CD4-positive, alpha-beta T cell treated with Interleukin-6 at 100 ng/mL for 8 hours (primary cell): Measurements from ENCODE around the gene CCDC68.

Source experiments
- DNase-seq: peaks from one replicate; pipeline ENCODE4 v3.0.0-alpha.2; 2020; ENCODE audit warnings: mixed read lengths, low spot score

Gene CCDC68

DNA sequence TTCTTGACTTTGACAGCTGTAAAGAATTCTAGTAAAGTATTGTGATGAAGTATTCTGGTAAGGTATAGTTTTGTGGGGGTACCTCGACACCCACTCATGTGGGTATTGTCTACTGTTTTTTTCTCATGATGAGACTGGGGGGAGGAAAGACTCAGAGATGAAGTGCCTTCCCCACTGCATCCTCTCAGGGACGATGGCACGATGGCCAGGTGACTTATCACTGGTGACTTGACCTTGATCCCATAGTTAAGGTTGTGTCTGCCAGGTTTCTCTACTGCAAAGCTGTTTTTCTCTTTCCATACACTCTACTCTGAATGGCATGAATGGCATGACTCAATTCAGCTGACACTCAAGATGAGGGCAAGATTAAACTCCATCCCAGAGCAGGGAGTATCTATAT is 936 bp upstream of the CCDC68 start:
- DNase-seq, result no peak

DNA sequence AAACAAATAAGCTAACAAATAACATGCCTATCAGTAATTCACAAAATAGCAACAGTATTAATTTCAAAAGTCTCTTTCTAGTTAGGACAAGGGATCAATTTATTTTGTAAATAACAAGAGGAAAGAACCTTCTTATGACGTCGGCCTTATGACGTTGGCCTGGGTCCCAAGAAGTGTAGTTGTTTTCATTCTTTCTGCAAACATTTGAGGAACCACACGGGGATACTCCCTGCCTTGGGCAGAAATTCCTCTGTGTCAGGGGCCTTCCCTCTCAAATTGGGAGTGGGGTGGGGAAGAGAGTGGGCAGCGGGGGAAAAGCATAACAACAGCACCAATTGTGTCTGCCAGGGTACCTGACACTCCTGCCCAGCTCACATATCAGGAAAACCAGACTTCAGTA is 1.3 kb downstream of the CCDC68 start:
- no peak for DNase-seq

DNA sequence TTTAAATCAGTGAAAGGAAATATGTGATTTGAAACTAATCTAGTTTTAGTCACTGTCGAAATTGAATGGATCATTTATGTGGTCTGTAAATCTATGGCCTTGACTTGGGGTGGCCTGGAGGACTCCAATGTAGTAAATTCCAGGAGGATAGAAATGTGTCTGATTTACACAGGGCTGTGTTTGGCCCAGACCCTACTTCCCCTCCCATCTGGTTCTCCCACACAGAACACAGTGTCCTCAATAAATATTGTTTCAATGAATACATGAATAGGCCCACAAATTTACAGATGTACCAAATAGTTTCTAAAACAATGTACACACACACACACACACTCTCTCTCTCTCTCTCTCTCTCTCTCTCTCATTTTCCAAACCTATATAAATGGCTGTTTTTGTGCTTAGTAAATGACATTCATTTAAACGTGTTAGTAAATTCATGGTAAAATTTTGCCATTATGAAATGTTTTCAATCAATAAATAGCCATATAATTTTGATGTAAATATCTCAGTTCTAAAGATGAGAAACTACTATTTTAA is 1.9 kb downstream of the CCDC68 start:
- DNase-seq, result no peak

DNA sequence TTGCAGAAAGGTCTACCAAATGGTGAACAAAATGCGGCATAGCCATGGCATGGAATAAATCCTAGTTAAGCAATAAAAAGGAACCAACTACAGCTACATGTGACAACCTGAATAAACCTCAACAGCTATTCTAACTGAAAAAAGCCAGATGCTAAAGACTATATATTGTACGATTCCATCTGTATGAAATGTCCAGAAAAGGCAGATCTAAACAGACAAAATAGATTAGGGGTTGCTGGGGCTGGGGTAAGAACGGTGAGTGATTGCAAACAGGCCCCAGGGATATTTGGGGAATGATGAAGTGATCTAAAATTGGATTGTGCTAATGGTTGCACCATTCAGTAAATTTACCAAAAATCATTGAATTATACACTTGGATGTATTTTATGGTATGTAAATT is 2.8 kb downstream of the CCDC68 start:
- no peak for DNase-seq

DNA sequence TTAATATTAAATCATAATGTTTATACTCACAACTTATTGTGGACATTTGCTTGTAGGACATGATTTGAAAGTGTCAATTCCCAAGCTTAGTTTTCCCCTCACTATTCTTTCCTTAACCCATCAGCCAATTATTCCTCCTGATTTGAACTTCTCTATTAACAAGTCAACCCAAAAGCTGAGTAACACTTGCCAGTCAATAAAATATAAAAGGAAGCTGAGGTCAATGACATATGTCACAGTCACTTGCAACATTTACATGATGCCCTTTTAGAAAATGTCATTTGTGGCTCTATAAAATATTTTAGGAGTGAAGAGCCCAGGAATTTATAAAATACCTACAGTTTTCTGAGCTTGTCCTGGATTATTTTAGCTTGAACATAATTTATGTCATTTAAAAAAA is 7.2 kb downstream of the CCDC68 start:
- DNase-seq, result no peak

DNA sequence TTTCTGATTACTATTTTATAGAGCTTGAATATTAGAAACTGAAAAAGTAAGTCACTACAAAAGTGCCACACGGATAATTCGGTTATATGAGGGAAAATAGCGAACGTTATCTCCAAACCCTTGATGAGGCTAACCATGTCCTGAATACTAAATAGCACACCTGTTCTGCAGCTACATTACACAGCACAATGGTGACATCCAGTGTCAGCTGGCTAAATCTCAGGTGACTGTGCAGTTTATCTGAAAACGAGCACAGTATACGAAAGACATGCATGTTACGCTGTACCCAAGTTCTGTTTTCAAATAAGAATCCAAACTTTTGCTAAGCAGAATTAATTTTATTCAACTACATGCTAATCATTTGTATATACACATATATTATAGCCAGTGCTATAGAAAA is 9.0 kb downstream of the CCDC68 start:
- peak; percentile 21 for DNase-seq

DNA sequence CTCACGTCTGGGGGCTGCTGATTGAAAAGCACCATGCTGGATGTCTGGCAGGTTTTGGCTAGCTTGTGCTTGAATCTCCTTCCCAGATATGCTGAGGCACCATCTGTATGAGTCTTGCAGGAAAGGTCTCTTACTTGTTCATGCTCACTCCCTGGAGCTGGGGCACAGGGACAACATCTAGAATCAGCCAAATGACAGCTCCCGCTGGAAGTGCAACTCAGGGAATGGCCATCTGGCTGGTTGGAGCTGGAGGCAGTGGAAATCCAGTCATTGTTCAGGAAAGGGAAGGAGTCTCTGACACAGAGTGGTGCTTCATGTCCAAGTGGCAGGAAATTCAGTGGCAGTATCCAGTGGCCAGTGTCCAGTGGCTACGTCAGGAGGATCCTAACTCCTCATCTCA is 9.7 kb downstream of the CCDC68 start:
- DNase-seq, result no peak

DNA sequence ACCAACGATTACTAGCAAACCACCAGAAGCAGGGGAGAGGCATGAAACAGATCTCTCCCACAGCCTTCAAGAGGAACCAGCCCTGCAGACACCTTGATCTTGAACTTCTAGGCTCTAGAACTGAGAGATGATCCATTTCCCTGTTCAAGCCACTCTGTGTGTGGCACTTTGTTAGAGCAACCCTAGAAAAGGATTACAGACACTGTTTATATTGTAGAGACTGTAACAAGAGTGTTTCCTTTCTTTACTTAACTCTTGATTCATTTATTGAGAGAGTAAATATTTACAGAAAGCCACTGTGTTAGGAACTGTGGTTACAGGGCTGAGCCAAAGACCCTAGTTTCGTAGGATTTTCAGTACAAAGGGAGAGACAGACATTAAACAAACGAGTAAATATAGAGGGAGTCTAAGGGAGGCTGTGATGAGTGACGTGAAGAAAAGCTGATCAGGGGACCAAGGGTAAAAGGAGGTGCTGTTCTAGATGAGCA is 10.9 kb downstream of the CCDC68 start:
- DNase-seq, result no peak

DNA sequence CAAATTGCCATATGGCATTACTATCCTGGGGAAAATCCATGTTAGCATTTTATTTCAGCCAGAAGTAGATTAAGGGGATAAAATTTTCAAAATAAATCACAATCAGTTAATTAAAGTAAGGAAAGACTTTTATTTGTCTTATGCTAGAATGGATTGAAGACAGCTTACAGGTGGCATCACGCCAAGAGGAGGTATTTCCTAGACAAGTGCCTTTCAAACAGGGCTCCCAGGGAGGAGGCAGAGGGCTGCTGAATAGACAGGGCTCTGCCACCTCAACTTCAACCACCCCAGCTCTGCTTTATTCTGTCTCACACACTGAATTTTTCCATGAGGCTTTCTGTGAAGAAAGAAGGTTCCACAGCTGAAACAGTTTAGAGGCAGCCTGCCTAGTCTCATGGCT is 12.2 kb downstream of the CCDC68 start:
- DNase-seq, result no peak

DNA sequence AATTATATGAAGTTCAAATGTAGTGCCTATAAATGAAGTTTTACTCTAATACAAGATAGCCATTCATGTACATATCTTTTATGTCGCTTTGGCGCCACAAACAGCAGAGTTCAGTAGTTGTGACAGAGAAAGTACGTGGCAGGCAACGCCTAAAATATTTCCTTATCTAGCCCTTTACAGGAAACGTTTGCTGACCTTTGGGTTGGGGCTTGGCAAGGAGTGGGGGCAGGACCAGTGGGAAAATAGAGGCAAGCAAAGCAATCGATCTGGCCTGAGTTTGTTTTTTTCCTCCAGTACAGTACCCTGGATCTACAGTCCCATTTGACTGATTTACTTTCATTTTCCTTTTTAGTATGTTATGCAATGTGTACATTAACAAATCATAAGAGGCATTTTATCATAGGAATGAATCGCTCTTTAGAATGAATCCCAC is 13.1 kb downstream of the CCDC68 start:
- no peak for DNase-seq

DNA sequence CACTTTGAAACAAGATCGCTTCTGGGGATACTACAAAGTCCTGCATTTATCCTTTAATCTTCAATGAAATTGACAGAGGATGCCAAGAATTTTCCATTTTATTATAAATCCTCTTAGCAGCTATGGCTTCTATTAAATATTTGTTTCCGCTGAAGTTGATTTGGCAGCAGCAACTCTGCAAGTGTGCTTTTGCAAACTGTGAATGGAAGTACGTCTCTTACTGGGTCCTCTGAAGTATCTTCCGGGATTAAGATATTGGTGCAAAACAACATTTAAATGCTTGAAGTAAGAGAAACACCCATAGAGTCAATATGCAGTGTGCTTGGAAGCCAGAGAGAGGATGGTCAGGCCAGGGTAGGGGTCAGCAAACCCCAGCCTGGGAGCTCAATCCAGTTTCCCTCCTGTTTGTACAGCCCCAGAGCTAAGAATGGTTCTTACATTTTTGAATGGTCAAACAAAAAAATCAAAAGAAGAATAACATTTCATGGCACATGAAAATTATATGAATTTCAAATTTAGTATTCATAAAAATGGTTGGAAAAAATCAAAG is 13.6 kb downstream of the CCDC68 start:
- no peak for DNase-seq

DNA sequence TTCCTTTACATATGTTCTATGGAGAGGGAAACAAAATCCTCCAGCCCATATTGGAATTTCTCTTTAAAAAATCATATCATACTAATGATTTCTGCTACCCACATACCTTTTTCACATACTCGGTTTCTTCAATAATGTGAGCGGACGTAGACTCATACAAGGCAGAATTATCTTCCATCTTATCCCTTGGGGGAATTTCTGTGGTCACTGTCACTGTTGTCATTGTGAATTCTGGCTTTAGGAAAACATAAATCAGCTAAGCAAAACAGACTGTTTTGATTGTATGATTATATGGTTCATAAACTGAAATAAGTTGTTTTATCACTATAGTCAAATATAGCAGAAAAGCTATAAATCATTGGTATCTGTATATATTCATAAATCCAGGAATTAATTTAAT is 16.7 kb downstream of the CCDC68 start:
- no peak for DNase-seq

DNA sequence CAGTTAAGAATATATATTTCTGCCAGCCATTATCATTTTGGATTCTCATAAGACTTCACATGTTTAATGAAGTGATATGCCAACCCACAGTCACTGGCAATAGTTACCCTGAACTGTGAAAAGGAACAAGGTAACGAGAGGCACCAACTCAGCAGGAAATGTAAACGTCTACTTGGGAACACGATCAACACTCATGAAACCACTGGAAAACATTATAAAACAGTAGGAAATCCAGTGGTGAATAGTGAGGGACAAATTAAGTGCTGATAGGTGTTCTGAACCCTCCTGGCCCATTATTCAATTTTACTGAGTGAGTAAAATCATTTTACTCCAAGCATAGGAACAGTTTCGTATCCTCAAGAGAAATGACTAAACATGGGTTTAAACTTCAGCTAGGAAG is 17.1 kb downstream of the CCDC68 start:
- no peak for DNase-seq

DNA sequence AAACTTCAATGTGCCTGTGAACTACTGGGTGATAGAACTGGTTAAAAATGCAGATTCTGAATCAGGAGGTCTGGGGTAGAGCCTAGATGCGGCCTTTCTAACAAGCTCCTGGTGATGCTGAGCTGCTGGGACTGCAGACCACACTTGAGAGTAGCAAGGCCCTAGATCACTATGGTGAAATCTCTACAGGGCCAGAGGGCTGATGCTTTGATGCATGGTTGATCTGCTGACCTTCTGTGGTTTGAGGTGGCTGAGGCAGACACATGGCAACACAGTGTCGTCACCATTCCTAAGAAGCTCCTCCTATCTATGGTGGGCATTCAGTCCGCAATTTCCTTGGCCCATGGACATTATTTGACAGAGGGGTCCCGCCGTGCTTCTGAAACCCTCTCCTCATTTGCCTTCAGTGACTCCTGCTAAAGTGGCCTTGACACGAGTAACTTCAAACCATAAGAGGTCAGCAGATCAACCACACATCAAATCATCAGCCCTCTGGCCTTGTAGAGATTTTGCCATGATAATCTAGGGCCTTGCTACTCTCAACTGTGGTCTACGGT is 19.8 kb downstream of the CCDC68 start:
- no peak for DNase-seq

DNA sequence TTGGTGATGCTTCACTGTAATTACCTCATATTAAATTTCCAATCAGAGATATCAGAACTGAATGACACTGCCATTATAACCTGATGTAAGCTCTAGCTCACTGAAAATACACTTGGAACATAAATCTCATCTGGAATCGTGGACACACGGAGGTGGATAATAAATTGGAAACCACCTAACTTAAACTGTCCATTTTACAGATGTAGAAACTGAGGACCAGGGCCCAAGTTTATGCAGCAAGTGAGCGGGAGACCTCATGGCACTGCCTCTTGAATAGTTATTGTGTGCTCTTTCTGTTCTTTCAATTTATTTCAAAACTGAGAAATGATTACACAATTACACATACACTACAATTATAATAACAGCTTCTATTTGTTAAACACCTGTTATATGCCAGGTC is 20.8 kb downstream of the CCDC68 start:
- no peak for DNase-seq

DNA sequence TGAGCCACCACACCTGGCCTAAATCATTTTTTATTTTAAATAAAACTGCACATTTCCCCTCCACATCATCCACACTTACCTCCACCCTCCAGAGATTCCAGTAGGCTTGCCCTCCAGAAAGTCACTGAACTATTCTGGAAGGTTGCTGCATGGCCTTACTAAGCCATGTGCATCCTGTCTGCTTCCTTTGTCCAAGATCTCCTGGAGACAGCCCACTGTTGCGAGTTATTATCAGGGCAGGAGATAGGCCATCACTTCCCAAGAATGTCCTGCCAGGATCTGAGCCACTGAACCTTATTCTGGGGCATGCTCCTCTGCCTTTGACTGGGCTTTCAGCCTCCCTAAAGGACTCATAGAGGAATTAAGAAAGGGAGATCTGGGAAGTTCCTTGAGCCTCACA is 26.8 kb downstream of the CCDC68 start:
- DNase-seq, result no peak

DNA sequence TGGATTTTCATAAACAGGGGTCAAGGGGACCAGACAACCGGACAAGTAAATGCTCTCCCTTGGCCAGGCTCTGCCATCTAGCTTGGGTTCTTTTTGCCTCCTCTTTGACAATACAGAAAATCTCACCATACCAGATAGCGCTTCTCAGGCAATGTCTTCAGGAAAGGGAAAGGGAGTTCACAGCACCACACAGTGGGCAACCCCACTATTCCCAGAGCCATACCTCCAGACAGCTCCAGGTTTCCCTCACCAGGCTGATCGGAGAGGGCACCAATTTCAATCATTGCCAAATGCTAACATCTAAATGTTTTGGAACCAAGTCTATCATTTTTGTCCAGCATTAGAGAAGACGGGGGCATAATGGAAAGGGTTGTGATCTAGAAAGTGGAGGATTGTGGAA is 28.1 kb downstream of the CCDC68 start:
- DNase-seq, result no peak

DNA sequence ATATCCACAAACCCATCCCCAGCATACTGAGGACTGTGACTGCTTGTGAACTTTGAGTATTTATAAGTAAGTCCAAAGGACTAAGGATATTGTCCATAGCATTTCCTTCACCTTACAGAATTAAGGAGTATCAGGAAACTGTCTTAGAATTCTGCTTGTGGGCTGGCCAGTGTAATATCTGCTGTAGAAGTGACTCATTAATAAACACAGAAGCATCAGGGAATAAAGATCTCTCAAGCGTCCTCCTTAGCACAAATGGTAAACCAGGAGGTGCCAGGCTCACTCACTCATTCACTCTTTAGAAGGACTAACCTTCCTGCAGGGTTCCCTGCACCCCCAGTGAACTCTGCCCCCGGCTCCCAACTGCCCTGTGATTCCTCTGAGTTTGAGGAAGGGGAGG is 31.0 kb downstream of the CCDC68 start:
- DNase-seq, result no peak

DNA sequence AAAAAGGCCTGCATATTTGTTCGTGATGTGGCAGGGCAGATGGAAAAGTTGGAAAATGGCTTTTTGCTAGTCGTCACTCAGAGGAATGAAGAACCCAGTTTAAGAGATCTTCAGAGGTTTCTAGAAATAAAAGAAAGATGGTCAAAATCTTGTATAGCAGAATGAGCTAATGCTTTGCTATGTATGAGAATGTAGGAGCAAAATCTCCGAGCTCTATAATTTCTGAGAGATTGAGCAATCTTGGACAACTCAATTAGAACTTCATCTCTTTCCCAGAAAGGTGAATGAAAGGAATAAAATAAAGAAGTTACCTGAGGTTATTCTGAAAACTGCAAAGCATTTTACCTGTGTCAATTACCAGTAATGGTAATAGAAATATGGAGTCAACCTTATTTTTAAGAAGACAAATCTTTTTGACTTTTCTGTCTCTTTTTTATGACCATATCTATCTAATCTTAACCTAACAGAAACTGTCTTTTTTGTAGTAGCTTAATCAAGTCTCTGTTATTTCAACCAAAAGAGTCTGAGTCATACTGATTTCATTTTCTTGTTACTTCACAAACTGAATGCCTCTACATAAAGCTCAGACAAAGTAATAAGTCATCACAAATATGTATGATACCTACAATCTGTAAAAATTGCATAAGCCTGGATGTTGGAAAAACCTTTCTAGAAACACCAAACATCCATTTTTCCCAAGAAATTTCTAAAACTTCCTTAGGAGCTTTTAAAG is 32.5 kb downstream of the CCDC68 start:
- no peak for DNase-seq

DNA sequence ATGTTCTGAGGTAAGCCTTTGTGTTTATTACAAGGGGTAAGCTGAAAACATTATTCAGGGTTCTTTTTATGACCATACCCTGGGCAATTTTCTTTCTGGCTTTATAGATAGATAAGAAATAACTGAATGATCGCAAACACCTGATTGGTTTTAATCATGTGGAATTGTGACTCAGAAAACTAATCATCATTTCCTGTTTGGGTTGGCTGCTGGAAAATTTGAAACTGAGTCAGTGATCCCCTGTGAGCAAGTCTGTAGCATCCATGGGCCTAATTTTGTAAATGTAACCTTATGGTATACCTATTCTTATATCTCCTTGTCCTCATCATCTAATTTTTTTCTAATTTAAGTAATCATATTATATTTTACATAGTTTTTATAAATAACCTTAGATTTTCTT is 34.3 kb downstream of the CCDC68 start:
- no peak for DNase-seq

DNA sequence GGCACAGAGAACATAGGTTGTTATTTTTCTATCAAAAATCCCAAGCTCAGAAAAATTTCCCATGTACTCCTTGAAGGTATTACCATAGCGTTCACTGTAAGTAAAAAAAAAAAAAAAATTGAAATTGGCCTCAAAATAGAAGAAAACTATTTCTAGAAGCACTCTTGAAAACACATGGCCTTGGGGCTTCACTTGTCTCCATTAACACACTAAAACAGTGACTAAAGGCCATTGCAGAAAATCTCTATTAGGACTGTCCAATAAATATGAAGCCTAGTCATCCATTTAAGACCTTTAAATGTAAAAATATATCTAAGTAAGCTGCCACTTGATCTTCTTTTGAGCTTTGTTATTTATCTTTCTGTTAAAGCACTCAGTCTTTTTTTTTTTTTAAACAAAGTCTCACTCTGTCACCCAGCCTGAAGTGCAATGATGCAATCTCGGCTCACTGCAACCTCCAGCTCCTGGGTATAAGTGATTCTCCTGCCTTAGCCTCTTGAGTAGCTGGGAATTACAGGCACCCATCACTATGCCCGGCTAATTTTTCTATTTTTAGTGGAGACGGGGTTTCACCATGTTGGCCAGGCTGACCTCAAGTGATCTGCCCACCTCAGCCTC is 35.8 kb downstream of the CCDC68 start:
- no peak for DNase-seq

DNA sequence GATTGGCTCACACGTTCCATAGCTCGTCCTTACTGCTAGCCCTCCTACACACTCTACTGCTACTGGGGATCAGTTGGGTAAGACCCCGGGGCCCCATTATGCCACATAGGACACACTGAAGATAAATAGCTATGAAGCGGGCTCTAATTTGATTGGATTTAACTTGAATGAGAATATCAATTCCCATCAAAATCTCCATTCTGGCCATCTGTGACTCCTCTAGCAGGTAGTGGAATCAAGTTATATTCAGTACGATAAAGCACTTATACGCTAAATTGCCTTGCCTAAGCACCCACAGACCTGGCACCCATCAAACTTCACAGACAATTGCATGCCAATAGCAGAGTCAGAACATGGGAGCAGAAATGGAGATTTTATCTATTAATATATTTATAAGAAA is 39.8 kb downstream of the CCDC68 start:
- DNase-seq, result no peak

DNA sequence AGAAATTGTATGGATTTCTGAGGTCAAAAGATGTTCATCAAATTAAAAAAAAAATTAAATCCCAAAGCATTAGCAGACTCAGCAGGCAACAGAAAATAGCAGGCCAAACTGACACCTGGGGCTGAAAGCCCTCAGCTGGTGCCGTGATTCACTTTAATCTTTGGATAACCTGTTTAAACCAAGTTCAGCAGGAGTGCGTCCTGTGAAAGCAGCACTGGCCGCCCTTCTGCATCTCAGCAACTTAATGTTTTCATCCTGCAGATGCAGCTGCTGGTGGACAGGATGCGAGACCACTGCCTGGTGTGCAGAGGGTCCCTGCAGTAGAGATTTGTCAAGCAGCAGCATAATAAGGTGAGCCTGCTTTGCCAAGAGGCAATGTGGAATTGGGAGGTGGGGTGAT is 41.2 kb downstream of the CCDC68 start:
- no peak for DNase-seq
